Esophagus (tissue), 2 donors: ENCODE measurements around the gene EVX2. TPM values are rescaled to one million over a fixed set of nuclear protein-coding genes. Genes with fewer than 3 reads are reported as not detected.

ENCODE experiments used
- H3K27ac ChIP-seq, 2 donors: one replicate each; pipeline ENCODE4 v1.5.1; 2013; ENCODE audit warnings: low read depth in 2 of 2, mild to moderate bottlenecking in 2 of 2, inconsistent platforms in 1 of 2, low read length in 1 of 2, moderate library complexity in 1 of 2
- H3K27me3 ChIP-seq, 2 donors: one replicate each; pipeline ENCODE4 v1.6.1; 2013; ENCODE audit warnings: low read length in 2 of 2, control low read depth in 1 of 2, mild to moderate bottlenecking in 1 of 2; ENCODE audit not compliant: insufficient read depth in 2 of 2, control insufficient read depth in 1 of 2
- H3K36me3 ChIP-seq, 2 donors: one replicate each; pipeline ENCODE4 v1.6.1; 2013; ENCODE audit warnings: low read length in 1 of 2; ENCODE audit not compliant: control insufficient read depth in 2 of 2, insufficient read depth in 2 of 2
- H3K4me1 ChIP-seq, 2 donors: one replicate each; pipeline ENCODE4 v1.6.1; 2013; ENCODE audit warnings: low read length in 1 of 2; ENCODE audit not compliant: control insufficient read depth in 2 of 2, insufficient read depth in 2 of 2
- H3K4me3 ChIP-seq, 2 donors: one replicate each; pipeline ENCODE4 v1.5.1; 2013; ENCODE audit warnings: low read length in 2 of 2, mild to moderate bottlenecking in 2 of 2, low read depth in 1 of 2, moderate library complexity in 1 of 2
- H3K9me3 ChIP-seq, 2 donors: one replicate each; pipeline ENCODE4 v1.6.1; 2013; ENCODE audit warnings: mild to moderate bottlenecking in 2 of 2, low read depth in 1 of 2, low read length in 1 of 2, moderate library complexity in 1 of 2; ENCODE audit not compliant: control insufficient read depth in 2 of 2, insufficient read depth in 1 of 2
- WGBS, 2 donors: extraction: QIAGEN DNeasy Blood & Tissue Kit; methylation state at CpG; one replicate each; pipeline ENCODE4 v1.1.7; 2013; 5-methylcytosine and 5-hydroxymethylcytosine counted together
- polyA plus RNA-seq, 2 donors: library from polyadenylated mRNA; stranded (reverse); fragments of 200-250 nt; gene quantifications; one replicate each; pipeline ENCODE4 v1.2.3, GENCODE V29; 2013
- donor health status: healthy with polysubstance abuse.
- donor health status: Bipolar disorder and iron deficiency.

EVX2 gene
- polyA plus RNA-seq, 2 donors, result not detected

DNA sequence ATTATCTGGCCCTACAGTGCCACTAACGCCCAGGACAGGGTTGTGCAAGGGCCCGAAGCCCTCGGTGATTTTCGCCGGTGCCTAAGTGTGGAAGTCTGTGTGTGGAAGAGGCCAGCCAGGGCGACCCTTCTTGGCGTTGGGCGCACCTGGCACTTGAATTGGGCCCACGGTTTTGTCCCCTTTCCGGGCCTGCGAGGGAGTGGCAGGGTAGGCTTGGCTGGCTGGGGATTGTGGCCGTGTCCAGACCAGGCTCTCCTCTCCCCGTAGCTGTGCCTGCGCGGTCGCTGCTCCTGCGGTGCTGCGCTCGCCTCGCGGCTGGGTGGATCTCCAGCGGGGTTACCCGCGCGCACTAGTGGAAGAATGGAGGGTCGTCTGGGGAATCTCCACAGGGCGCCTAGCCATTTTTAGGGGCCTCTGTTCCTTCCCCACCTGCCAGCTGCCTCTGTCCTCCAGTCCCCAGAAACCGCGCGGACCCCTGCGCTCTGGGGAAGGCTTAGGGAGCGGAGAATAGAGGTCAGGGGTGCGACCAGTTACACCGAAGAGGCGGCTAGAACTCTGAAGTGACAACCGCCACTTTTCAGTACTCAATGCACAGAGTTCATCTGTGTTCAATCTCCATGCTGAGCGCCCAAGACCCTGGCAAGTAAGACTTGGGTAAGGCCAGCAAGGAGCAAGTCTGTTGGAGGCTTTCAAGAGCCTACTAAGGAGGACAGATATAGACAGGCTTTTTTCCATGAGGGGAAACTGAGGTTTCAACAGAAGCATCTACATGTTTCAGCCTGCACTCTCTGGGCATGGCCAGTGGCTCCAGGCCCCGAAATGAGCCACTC, 16.0 kb downstream of the EVX2 start:
- Histone ChIP-seq H3K27ac (no peak overlapping the region), H3K4me3 (peak overlapping the region in 1 of 2 donors; percentile 26), H3K9me3 (peaks cover 0 to 3% of the 10 kb centered on the region in 2 donors), H3K4me1 (peaks cover 10 to 11% of the 10 kb centered on the region in 2 donors), H3K27me3 (peaks cover 18 to 50% of the 10 kb centered on the region in 2 donors), H3K36me3 (no peaks in the 10 kb centered on the region)
- 8 to 12% methylated on average over 38 of the region's 38 CpGs for WGBS, 2 donors

DNA sequence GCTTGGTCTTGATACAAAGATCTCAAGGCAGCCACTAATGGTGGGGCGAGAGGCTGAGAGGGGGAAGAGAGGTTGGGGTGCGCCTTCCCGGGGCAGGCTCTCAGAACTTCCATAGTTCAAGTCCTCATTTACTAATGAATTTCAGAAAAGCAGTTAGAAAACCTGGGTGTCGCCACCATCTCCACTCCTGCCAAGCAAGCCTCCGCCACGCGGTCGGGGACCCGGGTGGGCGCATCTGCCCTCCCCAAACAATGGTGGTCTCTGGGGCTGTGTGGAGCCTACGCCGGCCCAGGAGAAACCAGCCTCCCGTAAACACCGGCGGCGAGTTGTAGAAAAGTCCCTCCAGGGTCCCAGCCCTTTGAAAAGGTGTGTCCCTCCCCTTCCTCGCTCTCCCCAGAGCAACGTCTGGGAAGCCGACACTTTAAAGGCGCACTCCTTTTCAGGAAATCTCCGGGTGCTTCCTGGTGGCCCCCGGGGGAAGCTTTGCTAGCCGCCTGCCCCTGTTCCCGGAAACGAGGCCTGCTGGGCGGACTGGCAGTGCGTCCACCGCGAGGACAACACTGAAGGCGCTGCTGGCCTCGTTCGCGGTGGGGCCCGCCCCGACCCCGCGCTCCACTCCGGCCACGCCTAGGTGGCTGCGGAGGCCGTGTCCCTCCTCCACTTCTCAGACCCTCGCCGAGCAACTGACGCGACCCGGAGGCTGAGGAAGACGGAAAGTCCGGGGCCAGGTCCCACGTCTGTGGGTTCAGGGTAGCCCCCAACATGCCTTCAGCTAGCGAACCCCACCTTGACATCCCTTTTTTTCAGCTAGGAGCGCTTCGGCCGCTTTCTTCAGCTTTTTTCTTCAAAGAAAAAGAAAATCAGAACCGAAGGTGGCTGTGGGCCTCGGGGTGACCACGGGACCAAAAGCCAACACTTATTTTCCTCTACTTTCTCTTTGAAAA, 16.8 kb downstream of the EVX2 start:
- Histone ChIP-seq H3K27me3 (peaks cover 16 to 43% of the 10 kb centered on the region in 2 donors), H3K36me3 (no peaks in the 10 kb centered on the region), H3K4me1 (peaks cover 10 to 11% of the 10 kb centered on the region in 2 donors), H3K9me3 (peaks cover 0 to 3% of the 10 kb centered on the region in 2 donors), H3K27ac (no peak overlapping the region), H3K4me3 (peak overlapping the region in 1 of 2 donors; percentile 26)
- 12 to 13% methylated on average over 56 of the region's 56 CpGs for WGBS, 2 donors

GRCh38 chr2:176063958-176064357, 19.8 kb downstream of the EVX2 start:
- peaks cover 10 to 11% of the 10 kb centered on the region in 2 donors for H3K4me1 ChIP-seq
- H3K36me3 ChIP-seq, result no peaks in the 10 kb centered on the region
- 31 to 45% methylated on average over 2 of the region's 2 CpGs for WGBS, 2 donors
- no peak overlapping the region for H3K27ac ChIP-seq
- peaks cover 6 to 22% of the 10 kb centered on the region in 2 donors for H3K27me3 ChIP-seq
- no peak overlapping the region for H3K4me3 ChIP-seq
- H3K9me3 ChIP-seq, result peaks cover 0 to 3% of the 10 kb centered on the region in 2 donors

GRCh38 chr2:176056406-176056805, 27.4 kb downstream of the EVX2 start:
- Histone ChIP-seq H3K27me3 (no peaks in the 10 kb centered on the region), H3K27ac (no peak overlapping the region), H3K4me1 (no peaks in the 10 kb centered on the region), H3K4me3 (no peak overlapping the region), H3K9me3 (no peaks in the 10 kb centered on the region), H3K36me3 (no peaks in the 10 kb centered on the region)
- WGBS, 2 donors, result 19% methylated on average over 1 of the region's 1 CpG

GRCh38 chr2:176039375-176039774, 44.4 kb downstream of the EVX2 start:
- H3K27ac ChIP-seq, result no peak overlapping the region
- H3K4me1 ChIP-seq, result no peaks in the 10 kb centered on the region
- no peak overlapping the region for H3K4me3 ChIP-seq
- WGBS, 2 donors, result 54 to 57% methylated on average over 3 of the region's 3 CpGs
- no peaks in the 10 kb centered on the region for H3K36me3 ChIP-seq
- H3K9me3 ChIP-seq, result no peaks in the 10 kb centered on the region
- no peaks in the 10 kb centered on the region for H3K27me3 ChIP-seq

GRCh38 chr2:176038694-176039093, 45.1 kb downstream of the EVX2 start:
- H3K27me3 ChIP-seq, result no peaks in the 10 kb centered on the region
- H3K9me3 ChIP-seq, result no peaks in the 10 kb centered on the region
- 66 to 79% methylated on average over 2 of the region's 2 CpGs for WGBS, 2 donors
- no peaks in the 10 kb centered on the region for H3K36me3 ChIP-seq
- H3K27ac ChIP-seq, result no peak overlapping the region
- H3K4me1 ChIP-seq, result no peaks in the 10 kb centered on the region
- no peak overlapping the region for H3K4me3 ChIP-seq

- H3K9me3 ChIP-seq, result no peaks in the 10 kb centered on the region
- 73 to 78% methylated on average over 6 of the region's 6 CpGs for WGBS, 2 donors
Observed at GRCh38 chr2:176035013-176035691, 48.6 kb downstream of the EVX2 start.

GRCh38 chr2:176027806-176028205, 56.0 kb downstream of the EVX2 start:
- Histone ChIP-seq H3K36me3 (no peaks in the 10 kb centered on the region), H3K9me3 (no peaks in the 10 kb centered on the region), H3K4me1 (no peaks in the 10 kb centered on the region), H3K27me3 (peaks cover 0 to 4% of the 10 kb centered on the region in 2 donors), H3K4me3 (no peak overlapping the region), H3K27ac (no peak overlapping the region)
- 65% methylated on average over 2 of the region's 2 CpGs for WGBS, 2 donors

More at GRCh38 chr2:176035013-176035691, 48.6 kb downstream of the EVX2 start:
- Histone ChIP-seq H3K36me3 (no peaks in the 10 kb centered on the region), H3K4me3 (no peak overlapping the region), H3K4me1 (no peaks in the 10 kb centered on the region), H3K27me3 (no peaks in the 10 kb centered on the region), H3K27ac (no peak overlapping the region)
